Brain microvascular endothelial cell (primary cell): ENCODE measurements around the gene TNPO2.

Experiments
- DNase-seq: peaks from one replicate; pipeline ENCODE4 v3.0.0-alpha.2; 2020
- H3K27ac ChIP-seq: fragments of 250-450 bp; sonication (Bioruptor Pico); 2 replicates; pipeline ENCODE4 v1.5.1; 2020; ENCODE audit warnings: mild to moderate bottlenecking, moderate library complexity
- H3K27me3 ChIP-seq: fragments of 250-450 bp; sonication (Bioruptor Pico); replicated peaks from 2 replicates; pipeline ENCODE4 v1.5.1; 2020; ENCODE audit warnings: mild to moderate bottlenecking
- H3K36me3 ChIP-seq: fragments of 250-450 bp; sonication (Bioruptor Pico); replicated peaks from 2 replicates; pipeline ENCODE4 v1.5.1; 2020; ENCODE audit warnings: mild to moderate bottlenecking
- H3K4me3 ChIP-seq: 2 replicates; pipeline ENCODE4 v1.5.1; 2011; ENCODE audit warnings: low read depth, mild to moderate bottlenecking, control low read depth, low read length, moderate library complexity
- CTCF ChIP-seq: IDR thresholded peaks from 2 replicates; pipeline ENCODE4 v1.5.1; 2011; ENCODE audit warnings: low read depth, mild to moderate bottlenecking, moderate library complexity, low read length, control low read depth, inconsistent platforms; ENCODE audit errors: missing control alignments
- in situ Hi-C: cut with HindIII; loops from 2 replicates; pipeline ENCODE4 v1.10.0; 2017; ENCODE audit warnings: low sequenced_read_pairs, low pct_ligation_motif_present

TNPO2 gene

GRCh38 chr19:12723641-12724426 lies at the start of gene TNPO2:
Gene TNPO2, minus strand, starts transcription at chr19:12723932. Its CDS starts 2,955 bp downstream, at chr19:12720977.
- peak; percentile 52 for DNase-seq
- in situ Hi-C loops: no loop called here

GRCh38 chr19:12772323-12772722 lies 48.6 kb upstream of the TNPO2 start:
- H3K27me3 ChIP-seq: no peaks in the 10 kb centered on the region
- no peak overlapping the region for H3K27ac ChIP-seq
- H3K4me3 ChIP-seq: no peak overlapping the region
- TF ChIP-seq CTCF: no peak
- in situ Hi-C loops: no loop called here
- DNase-seq: no peak
- no peaks in the 10 kb centered on the region for H3K36me3 ChIP-seq

More at GRCh38 chr19:12723641-12724426, at the start of gene TNPO2:
- Histone ChIP-seq H3K36me3 (peaks cover 14% of the 10 kb centered on the region), H3K27ac (peak within 1 kb of the TSS; percentile 92), H3K27me3 (no peaks in the 10 kb centered on the region), H3K4me3 (peak within 1 kb of the TSS; percentile 85)
- TF ChIP-seq CTCF: no peak

DNA sequence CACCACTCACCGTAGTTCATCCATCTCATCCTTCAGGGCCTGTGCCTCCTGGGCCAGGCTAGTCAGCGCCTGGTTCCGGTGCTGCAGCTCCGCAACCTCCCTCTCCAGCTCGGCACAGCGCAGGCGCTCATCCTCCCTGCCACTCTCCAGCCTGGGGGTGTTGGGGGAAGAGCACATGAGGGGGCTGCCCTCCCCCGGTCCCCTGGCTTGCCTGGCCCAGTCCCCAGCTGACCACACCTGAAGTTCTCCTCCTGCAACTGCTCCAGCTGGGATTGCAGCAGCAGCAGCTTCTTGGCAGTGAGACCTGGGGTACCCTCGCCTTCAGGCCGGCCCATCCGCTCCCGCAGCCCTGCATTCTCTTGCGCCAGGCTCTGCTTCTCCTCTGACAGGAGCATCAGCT lies 47.2 kb upstream of the TNPO2 start:
- Histone ChIP-seq H3K36me3 (no peaks in the 10 kb centered on the region), H3K27ac (no peak overlapping the region), H3K4me3 (no peak overlapping the region), H3K27me3 (no peaks in the 10 kb centered on the region)
- DNase-seq: no peak
- no peak for TF ChIP-seq CTCF
- in situ Hi-C loops: no loop called here

GRCh38 chr19:12769689-12770088 lies 46.0 kb upstream of the TNPO2 start:
- DNase-seq: no peak
- Histone ChIP-seq H3K4me3 (no peak overlapping the region), H3K27ac (no peak overlapping the region), H3K27me3 (no peaks in the 10 kb centered on the region), H3K36me3 (no peaks in the 10 kb centered on the region)
- in situ Hi-C loops: no loop called here
- no peak for TF ChIP-seq CTCF

- no peak for TF ChIP-seq CTCF
- Histone ChIP-seq H3K36me3 (peaks cover 4% of the 10 kb centered on the region), H3K27me3 (no peaks in the 10 kb centered on the region), H3K27ac (no peak overlapping the region), H3K4me3 (no peak overlapping the region)
- in situ Hi-C loops: no loop called here
- no peak for DNase-seq
These were observed 43.9 kb upstream of the TNPO2 start for GRCh38 chr19:12767666-12768065.

DNA sequence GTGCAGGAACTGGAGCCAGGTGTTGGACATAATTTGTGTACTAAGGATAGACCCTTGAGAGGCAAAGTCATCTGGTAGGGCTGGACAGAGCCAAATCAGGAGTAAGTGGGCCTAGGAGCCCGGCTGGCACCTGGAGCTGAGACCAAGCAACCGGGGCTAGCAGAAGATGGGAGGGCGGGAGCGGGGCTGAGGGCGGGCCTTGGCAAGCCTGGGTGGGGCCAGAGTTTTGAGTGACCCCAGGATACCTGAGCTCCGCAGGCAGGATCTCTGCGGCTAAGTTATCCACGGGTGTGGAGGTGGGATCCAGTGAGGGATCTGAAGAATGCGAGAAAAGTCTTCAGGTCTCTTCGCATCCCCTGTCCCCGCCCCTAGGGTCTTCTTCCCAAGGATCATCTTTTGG lies 43.4 kb upstream of the TNPO2 start:
- Histone ChIP-seq H3K4me3 (no peak overlapping the region), H3K27ac (no peak overlapping the region), H3K36me3 (peaks cover 4% of the 10 kb centered on the region), H3K27me3 (no peaks in the 10 kb centered on the region)
- no peak for DNase-seq
- no peak for TF ChIP-seq CTCF
- in situ Hi-C loops: no loop called here
